NCI-H2029 (cell line): ENCODE data around the gene RAD9A.
A peak's percentile ranks its signal among the peaks of the same experiment; 100 is the strongest.

Source experiments
- DNase-seq: peaks from one replicate; lab custom pipeline; 2025; lab: John Stamatoyannopoulos, UW

The RAD9A gene

DNA sequence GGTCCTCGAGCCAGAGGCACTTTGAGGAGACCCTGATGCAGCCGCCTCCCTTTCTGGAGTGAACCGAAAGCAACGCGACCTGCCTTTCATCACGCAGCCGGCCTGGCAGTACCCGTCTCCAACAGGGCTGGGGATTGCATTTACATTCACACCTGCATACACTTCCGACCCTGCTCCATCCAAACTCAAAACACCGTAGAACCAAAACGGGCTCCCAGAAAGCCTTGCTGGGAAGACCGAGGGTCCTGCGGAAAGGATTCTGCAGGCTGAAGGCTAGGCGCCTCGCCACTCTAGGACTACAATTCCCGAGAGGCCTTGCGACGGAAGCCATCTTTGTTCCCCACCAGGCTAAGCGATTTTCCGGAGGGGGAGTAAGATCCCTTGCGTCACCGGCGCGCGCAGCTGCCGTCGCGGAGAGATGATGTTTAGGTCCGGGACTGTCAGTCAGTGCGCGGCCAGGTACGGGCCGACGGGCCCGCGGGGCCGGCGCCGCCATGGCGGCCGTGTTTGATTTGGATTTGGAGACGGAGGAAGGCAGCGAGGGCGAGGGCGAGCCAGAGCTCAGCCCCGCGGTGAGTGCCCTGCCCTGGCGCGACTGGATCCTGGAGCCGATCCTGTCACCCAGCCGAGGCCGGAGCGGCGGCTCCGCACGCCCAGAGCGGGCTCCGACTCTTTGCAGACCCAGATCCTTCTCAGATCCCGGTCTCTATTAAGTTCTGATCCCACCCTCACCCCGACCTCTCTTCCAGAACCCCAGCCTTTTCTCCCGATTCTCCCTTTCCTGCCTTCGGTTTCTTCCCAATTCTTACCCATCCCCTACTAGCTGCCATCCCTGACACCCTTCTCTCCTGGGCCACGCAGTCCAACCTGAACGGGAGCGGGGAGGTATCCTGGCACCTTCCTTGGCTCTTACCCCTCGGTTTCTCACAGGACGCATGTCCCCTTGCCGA, 36.5 kb downstream of the RAD9A start, which contains the start of gene RPS6KB2:
Gene RPS6KB2, plus strand, starts transcription at position 443 of the 950 bp plus-strand sequence. Its CDS starts 52 bp downstream, at position 495.
- DNase-seq, result peak; percentile 93

DNA sequence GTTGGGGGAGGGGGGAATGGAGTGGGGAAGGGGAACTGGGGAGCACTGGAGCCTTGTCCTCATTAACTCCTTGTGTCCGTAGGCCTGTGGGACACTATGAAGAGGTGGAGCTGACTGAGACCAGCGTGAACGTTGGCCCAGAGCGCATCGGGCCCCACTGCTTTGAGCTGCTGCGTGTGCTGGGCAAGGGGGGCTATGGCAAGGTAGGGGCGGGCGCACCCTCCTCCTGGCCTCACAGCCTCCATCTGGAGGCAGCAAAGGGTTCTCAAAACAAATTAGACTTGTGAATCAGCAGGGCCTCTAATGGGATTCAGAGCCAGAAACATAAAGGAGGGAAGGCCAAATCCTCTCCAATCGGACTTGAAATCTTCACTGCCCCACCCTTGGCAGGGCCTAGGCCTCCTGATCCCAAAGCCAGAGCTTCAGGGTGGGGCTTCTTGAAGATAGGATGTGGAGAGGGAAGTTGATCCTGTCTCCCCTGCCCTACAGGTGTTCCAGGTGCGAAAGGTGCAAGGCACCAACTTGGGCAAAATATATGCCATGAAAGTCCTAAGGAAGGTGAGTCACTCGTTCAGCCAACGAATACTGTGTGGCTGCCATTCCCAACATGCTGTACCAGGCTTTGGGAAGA, 37.4 kb downstream of the RAD9A start:
- DNase-seq, result no peak

GRCh38 chr11:67429722-67430121, 37.9 kb downstream of the RAD9A start:
- DNase-seq, result no peak

DNA sequence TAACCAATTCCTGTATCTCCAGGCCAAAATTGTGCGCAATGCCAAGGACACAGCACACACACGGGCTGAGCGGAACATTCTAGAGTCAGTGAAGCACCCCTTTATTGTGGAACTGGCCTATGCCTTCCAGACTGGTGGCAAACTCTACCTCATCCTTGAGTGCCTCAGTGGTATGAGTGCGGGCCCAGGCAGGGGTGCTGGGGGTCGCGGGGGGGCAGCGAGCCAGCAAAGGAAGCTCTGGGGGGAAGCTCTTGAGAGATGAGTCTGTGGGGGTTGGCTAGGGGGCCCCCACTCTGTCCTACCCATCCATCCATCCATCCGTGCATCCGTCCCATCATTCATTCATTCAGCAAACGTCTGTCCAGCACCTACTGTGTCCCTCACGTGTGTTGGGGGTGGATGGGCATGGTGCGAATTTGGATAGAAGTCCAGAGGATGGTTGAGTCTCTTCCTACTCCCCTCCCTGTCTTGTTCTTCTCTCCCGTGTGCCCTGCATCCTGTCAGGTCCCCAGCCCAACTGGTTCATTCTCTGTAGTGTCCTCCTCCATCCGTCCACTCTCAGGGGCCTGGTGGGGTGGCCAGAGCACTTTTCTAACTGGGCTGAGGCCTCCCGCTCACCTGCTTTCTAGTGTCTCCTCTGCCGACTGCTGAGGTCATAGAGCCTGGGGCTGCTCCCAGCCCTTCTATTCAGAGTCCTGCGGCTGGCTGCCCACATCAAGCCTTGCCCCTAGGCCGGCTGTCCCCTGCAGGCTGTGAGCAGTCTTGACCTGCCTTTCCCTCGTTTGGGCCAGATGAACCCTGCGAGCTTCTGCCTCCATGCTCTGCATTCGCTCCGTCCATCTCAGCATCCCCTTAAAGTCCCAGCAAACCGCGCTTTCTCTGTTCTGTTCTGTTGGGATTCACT, 39.8 kb downstream of the RAD9A start:
- no peak for DNase-seq

DNA sequence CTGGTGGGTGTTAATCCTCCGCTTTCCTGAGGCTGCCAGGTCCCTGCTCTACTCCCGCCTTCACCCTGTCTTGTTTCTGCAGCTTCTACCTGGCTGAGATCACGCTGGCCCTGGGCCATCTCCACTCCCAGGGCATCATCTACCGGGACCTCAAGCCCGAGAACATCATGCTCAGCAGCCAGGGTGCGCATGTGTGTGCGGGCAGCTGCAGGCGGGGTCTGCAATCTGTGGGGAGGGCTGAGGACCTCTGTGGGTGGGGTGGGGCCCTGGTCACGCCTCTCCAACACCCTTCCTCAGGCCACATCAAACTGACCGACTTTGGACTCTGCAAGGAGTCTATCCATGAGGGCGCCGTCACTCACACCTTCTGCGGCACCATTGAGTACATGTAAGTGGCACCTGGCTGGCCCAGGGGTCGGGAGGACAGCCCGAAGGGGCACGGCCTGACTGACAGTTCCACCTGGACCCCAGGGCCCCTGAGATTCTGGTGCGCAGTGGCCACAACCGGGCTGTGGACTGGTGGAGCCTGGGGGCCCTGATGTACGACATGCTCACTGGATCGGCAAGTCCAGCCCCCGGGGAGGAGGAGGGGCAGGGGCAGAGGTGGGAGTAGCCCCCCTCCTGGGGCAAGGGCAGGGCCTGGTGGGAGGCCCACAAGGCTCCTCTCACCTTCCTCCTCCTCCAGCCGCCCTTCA, 41.0 kb downstream of the RAD9A start:
- DNase-seq, result no peak

GRCh38 chr11:67433536-67434394, 42.0 kb downstream of the RAD9A start:
- DNase-seq, result no peak

DNA sequence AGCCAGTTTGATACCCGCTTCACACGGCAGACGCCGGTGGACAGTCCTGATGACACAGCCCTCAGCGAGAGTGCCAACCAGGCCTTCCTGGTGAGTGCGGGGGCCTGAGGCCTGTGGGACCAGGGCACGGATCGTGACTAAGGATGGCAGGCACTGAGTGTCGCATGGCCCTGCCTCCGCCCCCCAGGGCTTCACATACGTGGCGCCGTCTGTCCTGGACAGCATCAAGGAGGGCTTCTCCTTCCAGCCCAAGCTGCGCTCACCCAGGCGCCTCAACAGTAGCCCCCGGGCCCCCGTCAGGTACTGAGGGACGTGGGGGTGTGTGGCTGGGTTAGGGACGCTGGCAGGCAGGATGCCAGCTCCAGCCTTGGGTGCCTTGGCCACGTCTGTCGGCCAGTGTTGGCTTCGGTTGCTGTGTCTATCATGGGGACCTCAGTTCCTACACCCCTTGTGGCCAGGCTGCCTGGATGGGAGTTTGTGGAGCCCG, 42.7 kb downstream of the RAD9A start:
- DNase-seq, result no peak

DNA sequence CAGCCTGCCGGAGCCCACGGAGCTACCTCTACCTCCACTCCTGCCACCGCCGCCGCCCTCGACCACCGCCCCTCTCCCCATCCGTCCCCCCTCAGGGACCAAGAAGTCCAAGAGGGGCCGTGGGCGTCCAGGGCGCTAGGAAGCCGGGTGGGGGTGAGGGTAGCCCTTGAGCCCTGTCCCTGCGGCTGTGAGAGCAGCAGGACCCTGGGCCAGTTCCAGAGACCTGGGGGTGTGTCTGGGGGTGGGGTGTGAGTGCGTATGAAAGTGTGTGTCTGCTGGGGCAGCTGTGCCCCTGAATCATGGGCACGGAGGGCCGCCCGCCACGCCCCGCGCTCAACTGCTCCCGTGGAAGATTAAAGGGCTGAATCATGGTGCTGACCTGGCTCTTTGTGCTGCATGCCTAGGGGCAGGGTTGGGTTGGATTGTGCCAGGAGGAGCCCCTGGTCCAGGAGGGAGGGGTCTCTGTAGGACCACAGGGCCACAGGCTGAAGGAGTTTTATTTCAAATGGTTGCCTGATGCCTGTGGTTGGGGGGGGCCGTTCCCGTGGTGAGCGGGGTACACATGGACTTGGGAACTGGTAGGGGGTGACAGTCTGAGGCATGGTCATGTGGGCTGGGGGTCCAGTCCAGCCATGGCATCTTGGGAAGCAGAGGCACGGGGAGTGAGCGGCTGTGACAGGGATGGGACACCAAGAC, 43.4 kb downstream of the RAD9A start:
- no peak for DNase-seq

DNA sequence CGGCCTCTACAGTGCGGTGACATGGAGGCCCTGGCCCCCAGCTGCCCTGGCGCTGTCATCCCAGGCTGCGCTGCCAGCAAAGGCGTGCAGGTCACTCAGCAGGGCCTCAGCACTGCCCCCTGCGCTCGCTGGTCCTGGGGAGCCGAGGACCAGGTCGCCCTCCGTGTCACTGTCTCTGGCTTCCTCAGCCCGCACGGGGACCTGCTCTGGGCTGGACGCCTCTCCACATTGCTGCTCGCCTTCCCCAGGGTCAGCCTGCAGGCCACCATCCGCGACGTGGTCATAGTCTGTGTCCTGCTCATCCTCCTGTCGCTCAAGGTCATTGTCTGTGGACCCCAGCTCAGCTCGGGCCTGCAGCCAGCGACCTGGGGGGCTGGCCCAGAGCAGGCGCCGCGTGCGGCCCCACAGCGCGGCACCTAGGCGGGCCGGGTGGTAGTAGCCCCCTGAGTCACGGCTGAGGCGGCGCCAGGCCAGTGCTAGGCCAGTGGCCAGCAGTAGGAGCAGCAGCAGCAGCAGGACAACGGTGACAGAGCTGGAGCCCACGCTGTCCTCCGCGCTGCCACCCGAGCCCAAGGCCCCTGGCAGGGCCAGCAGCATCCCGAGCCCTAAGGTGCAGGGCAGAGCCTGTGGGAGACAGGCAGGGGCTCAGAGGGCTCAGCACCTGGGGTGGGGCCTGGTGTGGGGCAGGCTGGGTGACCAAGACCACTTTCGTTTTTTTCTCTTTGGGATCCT, 44.1 kb downstream of the RAD9A start:
- DNase-seq, result no peak

GRCh38 chr11:67436459-67437081, 44.8 kb downstream of the RAD9A start:
- no peak for DNase-seq

GRCh38 chr11:67437082-67437808, 45.5 kb downstream of the RAD9A start, which contains the start of gene PTPRCAP:
Gene PTPRCAP (minus strand): TSS chr11:67437682. CDS start chr11:67437619, 63 bp downstream.
- no peak for DNase-seq

DNA sequence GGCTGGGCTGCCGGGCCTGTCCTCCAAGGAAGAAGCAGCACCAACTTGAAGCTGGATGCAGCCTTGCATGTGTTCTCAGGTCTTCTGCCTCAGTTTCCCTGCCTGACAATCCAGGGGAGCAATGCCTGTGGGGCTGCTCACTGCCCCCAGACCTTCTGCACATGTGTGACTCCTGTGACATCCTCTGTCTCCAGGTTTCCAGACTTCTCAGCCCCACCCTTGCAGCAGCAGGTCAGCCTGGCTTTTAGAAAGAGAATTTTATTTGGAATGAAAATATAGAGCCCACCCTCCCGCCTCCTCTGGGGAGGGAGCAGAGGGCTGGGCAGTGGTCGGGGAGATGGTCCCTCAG, 46.0 kb downstream of the RAD9A start:
- no peak for DNase-seq

DNA sequence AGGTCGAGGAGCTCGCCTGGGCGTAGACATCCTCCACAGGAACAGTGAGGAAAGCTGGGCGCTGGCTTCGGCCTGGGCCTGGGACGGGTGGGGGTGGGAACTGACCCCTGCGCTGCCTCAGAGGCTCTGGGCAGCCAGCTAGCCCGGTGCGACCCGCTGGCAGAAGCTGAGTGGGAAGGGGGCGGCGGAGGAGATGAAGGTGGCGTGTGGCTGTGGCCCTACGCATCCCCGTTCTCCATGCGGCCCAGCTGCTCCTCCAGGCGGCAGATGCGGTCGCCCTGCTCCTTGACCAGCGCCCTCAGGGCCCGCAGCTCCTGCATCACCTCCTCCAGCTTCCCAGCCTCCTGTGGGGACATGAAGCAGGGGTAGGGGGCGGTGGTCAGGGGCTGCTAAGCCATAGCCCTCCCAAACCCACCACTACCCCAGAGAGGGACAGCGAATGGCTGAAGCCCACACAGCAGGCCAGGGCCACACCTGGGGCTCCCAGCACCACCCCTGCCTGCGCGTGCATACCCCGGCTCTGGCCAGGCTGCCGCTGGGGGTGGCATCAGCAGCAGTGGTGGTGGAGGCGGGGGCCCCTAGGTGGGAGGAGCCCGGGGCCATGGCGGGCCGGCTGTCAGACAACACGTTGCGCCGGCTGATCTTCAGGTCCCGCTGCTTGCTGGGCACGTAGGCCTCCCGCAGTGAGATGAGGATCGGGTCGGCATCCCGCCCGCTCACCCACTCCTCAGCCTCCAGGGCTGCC, 46.5 kb downstream of the RAD9A start:
- DNase-seq, result no peak

DNA sequence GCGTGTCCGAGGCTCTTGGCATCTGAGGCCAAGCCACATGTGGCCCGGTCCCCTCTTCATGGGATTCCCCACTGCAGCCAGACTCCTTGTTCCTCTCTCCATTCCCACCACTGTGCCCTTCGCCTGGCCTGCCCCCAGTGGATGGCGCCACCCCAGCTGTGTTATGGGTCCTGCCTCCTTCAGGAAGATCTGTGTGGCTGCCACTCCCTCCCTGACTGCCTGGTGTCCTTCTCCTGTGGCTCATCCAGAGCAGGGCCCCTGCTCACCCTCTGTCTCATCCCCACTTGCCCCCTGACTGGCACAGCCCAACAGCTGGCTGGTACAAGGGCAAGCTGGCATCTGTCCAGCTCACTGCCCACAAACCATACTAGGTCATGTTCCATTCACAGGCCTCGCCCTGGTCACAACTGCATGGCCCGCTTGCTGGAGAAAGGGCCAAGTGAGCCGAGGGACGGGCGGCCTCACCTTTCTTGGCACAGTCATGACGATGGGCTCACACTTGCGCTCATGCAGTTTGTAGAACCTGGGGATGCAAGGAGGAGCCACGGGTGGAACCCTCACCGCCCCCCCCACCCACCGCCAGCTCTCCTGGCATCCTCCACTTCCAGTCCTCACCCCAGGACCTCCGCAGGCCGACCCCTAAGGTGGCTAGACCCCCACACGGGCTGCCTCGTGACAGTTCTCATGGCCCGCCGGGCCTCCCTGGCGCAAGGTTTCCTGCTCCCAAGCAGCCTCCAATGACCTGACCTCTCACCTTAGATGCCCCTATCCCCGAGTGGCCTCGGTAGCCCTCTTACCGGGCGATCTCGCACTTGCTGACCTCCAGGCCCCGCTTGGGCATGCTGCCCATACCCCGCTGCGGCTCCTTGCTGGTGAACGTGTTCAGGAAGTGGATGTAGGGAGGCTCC, 47.8 kb downstream of the RAD9A start:
- DNase-seq, result peak; percentile 11

DNA sequence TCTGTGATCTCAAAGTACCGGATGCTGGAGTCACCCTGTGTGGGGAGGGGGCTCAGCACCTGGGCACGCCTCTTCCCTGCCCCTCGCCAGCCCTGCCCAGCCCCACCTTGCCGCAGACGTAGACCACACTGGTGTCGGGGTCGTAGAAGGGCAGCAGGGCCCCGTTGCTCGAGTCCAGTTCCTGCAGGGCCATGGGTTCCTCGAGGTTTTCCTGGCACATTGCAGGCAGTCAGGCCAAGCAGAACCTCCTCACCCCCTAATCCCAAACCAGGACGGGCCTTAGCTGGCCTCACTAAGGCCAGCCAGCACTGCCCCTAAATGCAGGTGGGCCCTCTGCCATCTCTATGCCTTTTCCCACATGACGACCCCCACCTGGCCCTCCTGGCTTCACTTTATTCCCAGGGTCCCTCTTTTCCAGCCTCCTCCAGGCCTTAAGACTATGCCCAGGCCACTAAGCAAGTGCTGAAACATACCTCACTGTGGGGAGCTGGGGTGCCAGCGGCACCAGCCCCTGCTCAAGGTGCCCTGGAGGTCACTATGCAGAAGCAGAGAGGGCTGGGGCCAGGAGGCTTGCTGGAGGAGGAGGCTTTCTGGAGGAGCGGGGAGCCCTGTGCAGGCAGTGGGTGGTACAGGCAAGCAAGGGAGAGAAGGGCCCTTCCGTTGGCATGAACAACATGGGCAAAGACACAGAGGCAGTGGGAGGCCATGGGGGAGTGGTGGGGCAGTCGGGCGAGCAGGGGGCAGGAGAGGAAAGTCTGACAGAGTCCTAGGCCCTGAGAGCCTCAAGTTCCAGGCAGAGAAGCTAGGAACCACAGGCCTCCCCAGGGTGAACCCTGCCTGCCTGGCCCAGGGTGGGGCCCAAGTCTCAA, 48.7 kb downstream of the RAD9A start:
- DNase-seq, result no peak
